PC-3 (cell line): ENCODE measurements around the gene USP8. TPM values are rescaled to one million over a fixed set of nuclear protein-coding genes. Genes with fewer than 3 reads are reported as not detected.

ENCODE experiments used
- ATAC-seq: fragments of 200-7000 bp; cut with Tn5 transposase; 2 replicates; pipeline ENCODE4 v1.9.1; 2020; ENCODE audit warnings: mild to moderate bottlenecking, moderate library complexity
- BruUV-seq: library from RNA; stranded (reverse); fragments of 400-500 nt; replicated peaks from 2 replicates; lab custom pipeline; 2021; lab: Mats Ljungman, UMichigan
- CTCF ChIA-PET: fragments of 300-600 bp; sonication (Branson Sonifier 250); formaldehyde crosslinking; loops from one replicate; lab custom pipeline; 2022; ENCODE audit warnings: antibody characterized with exemption; lab: Charles Lee
- POLR2A ChIA-PET: fragments of 300-600 bp; sonication (Branson Sonifier 250); formaldehyde crosslinking; loops from one replicate; lab custom pipeline; 2022; ENCODE audit warnings: antibody characterized with exemption; ENCODE audit not compliant: unreplicated experiment; lab: Charles Lee
- DNase-seq: peaks from one replicate; pipeline ENCODE4 v3.0.0-alpha.2; 2015
- H2AFZ ChIP-seq: fragments of 300-600 bp; sonication (generic); 2 replicates; pipeline ENCODE4 v1.6.0; 2016; ENCODE audit warnings: antibody characterized with exemption, low read length
- H3F3A ChIP-seq: fragments of 300-600 bp; sonication (generic); one replicate; pipeline ENCODE4 v1.6.0; 2017; ENCODE audit warnings: antibody characterized with exemption, low read length, control low read depth, mild to moderate bottlenecking; ENCODE audit not compliant: unreplicated experiment
- H3K27ac ChIP-seq: fragments of 300-600 bp; sonication (generic); 2 replicates; pipeline ENCODE4 v1.5.1; 2016; ENCODE audit warnings: mild to moderate bottlenecking, low read length
- H3K27me3 ChIP-seq: fragments of 300-600 bp; sonication (generic); 2 replicates; pipeline ENCODE4 v1.6.1; 2016; ENCODE audit warnings: low read length, mixed read lengths
- H3K36me3 ChIP-seq: fragments of 300-600 bp; sonication (generic); 2 replicates; pipeline ENCODE4 v1.6.1; 2016; ENCODE audit warnings: low read depth, mixed run types, low read length, mixed read lengths
- H3K4me1 ChIP-seq: fragments of 300-600 bp; sonication (generic); 2 replicates; pipeline ENCODE4 v1.5.1; 2016; ENCODE audit warnings: low read length; ENCODE audit not compliant: insufficient read depth
- H3K4me2 ChIP-seq: fragments of 300-600 bp; sonication (generic); 2 replicates; pipeline ENCODE4 v1.6.0; 2016; ENCODE audit warnings: low read length
- H3K4me3 ChIP-seq: fragments of 300-600 bp; sonication (generic); 2 replicates; pipeline ENCODE4 v1.5.1; 2016; ENCODE audit warnings: mild to moderate bottlenecking, low read length, mixed read lengths
- H3K79me2 ChIP-seq: fragments of 300-600 bp; sonication (generic); 2 replicates; pipeline ENCODE4 v1.6.1; 2017; ENCODE audit warnings: low read length, mixed read lengths
- H3K9ac ChIP-seq: fragments of 300-600 bp; sonication (generic); 2 replicates; pipeline ENCODE4 v1.6.0; 2016; ENCODE audit warnings: mild to moderate bottlenecking, low read length
- H3K9me2 ChIP-seq: fragments of 300-600 bp; sonication (generic); replicated peaks from 2 replicates; pipeline ENCODE4 v1.6.1; 2016; ENCODE audit warnings: mixed run types, low read length, mixed read lengths
- H3K9me3 ChIP-seq: fragments of 300-600 bp; sonication (generic); 2 replicates; pipeline ENCODE4 v1.6.1; 2016; ENCODE audit warnings: low read length, mixed read lengths
- H4K20me1 ChIP-seq: fragments of 300-600 bp; sonication (generic); 2 replicates; pipeline ENCODE4 v1.6.1; 2016; ENCODE audit warnings: low read length, mixed read lengths
- CTCF ChIP-seq: fragments of 300-600 bp; sonication (generic); conservative IDR thresholded peaks from 2 replicates; pipeline ENCODE4 v1.5.1; 2017; ENCODE audit warnings: antibody characterized with exemption, low read depth, mild to moderate bottlenecking, low read length
- EZH2 ChIP-seq: fragments of 300-600 bp; sonication (generic); IDR thresholded peaks from one replicate; pipeline ENCODE4 v1.6.1; 2017; ENCODE audit warnings: antibody characterized with exemption, mild to moderate bottlenecking, low read length; ENCODE audit not compliant: unreplicated experiment
- EZH2phosphoT487 ChIP-seq: fragments of 300-600 bp; sonication (generic); IDR thresholded peaks from 2 replicates; pipeline ENCODE4 v1.6.1; 2018; ENCODE audit warnings: mild to moderate bottlenecking, antibody characterized with exemption, low read length, borderline replicate concordance
- intact Hi-C: fragments of 100-400 bp; cut with micrococcal nuclease; formaldehyde crosslinking; loops from 2 replicates; pipeline ENCODE4 v1.9.0; 2023
- total RNA-seq: library from RNA; depleted of rRNA; stranded (reverse); fragments of >200 nt; gene quantifications from 2 replicates; pipeline ENCODE4 v1.2.3, GENCODE V29; 2014

USP8 gene
- total RNA-seq, 1 experiment from 2014 or later = 24.6 TPM

- no peaks in the 10 kb centered on the region for H3K9me3 ChIP-seq
- no peak overlapping the region for H3K4me2 ChIP-seq
- H3K4me1 ChIP-seq = no peaks in the 10 kb centered on the region
- no peaks in the 10 kb centered on the region for H3K27me3 ChIP-seq
- BruUV-seq = no TSS peak
- H3K9ac ChIP-seq = no peak overlapping the region
- ChIA-PET POLR2A (no interaction called here), CTCF (no interaction called here)
- peaks cover 46% of the 10 kb centered on the region for H3K79me2 ChIP-seq
- no peaks in the 10 kb centered on the region for H4K20me1 ChIP-seq
- no peaks in the 10 kb centered on the region for H3K9me2 ChIP-seq
- intact Hi-C loops = no loop called here
- no peak for TF ChIP-seq CTCF
- no peak for TF ChIP-seq EZH2phosphoT487
- TF ChIP-seq EZH2 = no peak
- H2AFZ ChIP-seq = no peak overlapping the region
- no peak for DNase-seq
- no peak overlapping the region for H3K4me3 ChIP-seq
- no peak for ATAC-seq
- no peaks in the 10 kb centered on the region for H3F3A ChIP-seq
- H3K36me3 ChIP-seq = no peaks in the 10 kb centered on the region; the same call in 1 of the 2 replicates
- H3K27ac ChIP-seq = no peak overlapping the region
These were observed 14.0 kb downstream of the USP8 start for GRCh38 chr15:50438251-50438650.

- BruUV-seq = no TSS peak
- Histone ChIP-seq H3K4me1 (no peaks in the 10 kb centered on the region), H3K9me3 (no peaks in the 10 kb centered on the region), H3F3A (no peaks in the 10 kb centered on the region), H3K27me3 (no peaks in the 10 kb centered on the region), H3K9ac (no peak overlapping the region), H4K20me1 (no peaks in the 10 kb centered on the region), H2AFZ (no peak overlapping the region), H3K36me3 (no peaks in the 10 kb centered on the region; the same call in 1 of the 2 replicates), H3K9me2 (no peaks in the 10 kb centered on the region), H3K79me2 (peaks cover 22% of the 10 kb centered on the region), H3K27ac (no peak overlapping the region), H3K4me2 (no peak overlapping the region), H3K4me3 (no peak overlapping the region)
- ATAC-seq (no peak), DNase-seq (no peak)
- ChIA-PET CTCF (no interaction called here), POLR2A (no interaction called here)
- intact Hi-C loops = no loop called here
- TF ChIP-seq EZH2phosphoT487 (no peak), CTCF (no peak), EZH2 (no peak)
These were observed 16.7 kb downstream of the USP8 start for GRCh38 chr15:50440932-50441331.

DNA sequence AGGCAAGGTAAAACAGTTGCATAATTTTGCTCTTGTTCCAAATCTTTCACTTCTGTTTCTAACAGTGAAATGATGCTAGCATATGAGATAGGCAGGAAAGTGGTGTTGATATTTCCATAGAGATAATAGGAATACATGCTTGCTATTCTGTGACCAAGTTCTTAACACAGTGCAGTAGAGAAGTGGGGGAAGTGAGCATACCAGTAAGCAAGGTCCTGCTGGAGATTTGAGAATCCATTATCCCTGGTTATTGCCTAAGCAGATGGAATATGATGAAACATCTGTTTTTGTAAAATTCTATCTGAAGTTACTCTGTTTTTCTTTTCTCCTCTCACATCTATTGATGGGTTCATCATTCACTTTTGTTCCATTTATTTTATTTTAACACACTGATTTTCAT is 28.7 kb downstream of the USP8 start:
- H3K4me2 ChIP-seq = no peak overlapping the region
- ChIA-PET POLR2A (no interaction called here), CTCF (no interaction called here)
- H2AFZ ChIP-seq = no peak overlapping the region
- no peaks in the 10 kb centered on the region for H3F3A ChIP-seq
- no peak for ATAC-seq
- TF ChIP-seq EZH2 = no peak
- no peak for TF ChIP-seq CTCF
- TF ChIP-seq EZH2phosphoT487 = no peak
- H3K27me3 ChIP-seq = no peaks in the 10 kb centered on the region
- H3K36me3 ChIP-seq = peaks cover 5% of the 10 kb centered on the region; the same call in 1 of the 2 replicates
- no peaks in the 10 kb centered on the region for H3K9me2 ChIP-seq
- intact Hi-C loops = no loop called here
- no peak overlapping the region for H3K9ac ChIP-seq
- no TSS peak for BruUV-seq
- DNase-seq = no peak
- H3K4me3 ChIP-seq = no peak overlapping the region
- no peaks in the 10 kb centered on the region for H3K4me1 ChIP-seq
- no peak overlapping the region for H3K27ac ChIP-seq
- H4K20me1 ChIP-seq = no peaks in the 10 kb centered on the region
- no peaks in the 10 kb centered on the region for H3K79me2 ChIP-seq
- no peaks in the 10 kb centered on the region for H3K9me3 ChIP-seq
